K562 (cell line): ENCODE data around the gene SLC13A3. TPM values are rescaled to one million over a fixed set of nuclear protein-coding genes. Genes with fewer than 3 reads are reported as not detected.

Source experiments
- ATAC-seq: fragments of 200-7000 bp; cut with Tn5 transposase; 3 replicates; pipeline ENCODE4 v1.9.1; 2020; ENCODE audit warnings: moderate library complexity
- BruUV-seq: library from RNA; stranded (reverse); fragments of 400-500 nt; replicated peaks from 2 replicates; lab custom pipeline; 2021; lab: Mats Ljungman, UMichigan
- CTCF ChIA-PET: fragments of 300-600 bp; formaldehyde crosslinking; extraction: SDS; loops from one replicate; lab custom pipeline; 2021; ENCODE audit warnings: low intra/inter-chr PET ratio; lab: Yijun Ruan, JAX
- POLR2A ChIA-PET: fragments of 300-600, 350-650 bp; sonication (Branson Sonifier 250); formaldehyde crosslinking; extraction: SDS; loops from one replicate; lab custom pipeline; 2021; ENCODE audit warnings: antibody characterized with exemption, inconsistent platforms; lab: Yijun Ruan, JAX
- DNase-seq, 4 experiments: peaks; one replicate each; pipeline versions ENCODE4 v3.0.0 to v3.0.0-alpha.2; 2011 to 2018; ENCODE audit warnings: low spot score in 3 of 4, mixed read lengths in 3 of 4; ENCODE audit errors: extremely low read depth in 1 of 4
- FAIRE-seq: peaks from 2 replicates; lab custom pipeline; 2011; peaks lifted over from hg19 to GRCh38; lab: Jason Lieb, UNC
- H2AFZ ChIP-seq: 2 replicates; pipeline ENCODE4 v1.6.0; 2011; ENCODE audit warnings: low read depth, low read length, control low read depth, inconsistent platforms
- H3K27ac ChIP-seq: fragments of 200-600 bp; 3 replicates; pipeline ENCODE4 v1.8.0; 2011; ENCODE audit warnings: low read depth, mild to moderate bottlenecking, control low read depth, inconsistent platforms, low read length, moderate library complexity, mixed read lengths; ENCODE audit errors: extremely low read depth
- H3K27me3 ChIP-seq, 2 experiments: fragments of 300-600 bp in 1 of 2; 2 replicates in 1 of 2; 3 replicates in 1 of 2; pipeline versions ENCODE4 v1.6.0 to v1.8.0; 2011; ENCODE audit warnings: inconsistent platforms in 2 of 2, low read length in 2 of 2, mild to moderate bottlenecking in 1 of 2, mixed read lengths in 1 of 2, moderate library complexity in 1 of 2; ENCODE audit not compliant: control insufficient read depth in 2 of 2, insufficient read depth in 2 of 2
- H3K36me3 ChIP-seq: fragments of 300-600 bp; 3 replicates; pipeline ENCODE4 v1.8.0; 2011; ENCODE audit warnings: mild to moderate bottlenecking, low read length, inconsistent platforms; ENCODE audit not compliant: control insufficient read depth, insufficient read depth
- H3K4me1 ChIP-seq, 2 experiments: fragments of 200-600 bp in 1 of 2; replicated peaks in 1 of 2; 2 replicates in 1 of 2; 3 replicates in 1 of 2; pipeline versions ENCODE4 v1.5.1 to v1.8.0; 2011; ENCODE audit warnings: inconsistent platforms in 2 of 2, low read length in 2 of 2, mild to moderate bottlenecking in 1 of 2, mixed read lengths in 1 of 2, moderate library complexity in 1 of 2; ENCODE audit not compliant: control insufficient read depth in 2 of 2, insufficient read depth in 2 of 2
- H3K4me2 ChIP-seq: 2 replicates; pipeline ENCODE4 v1.6.1; 2011; ENCODE audit warnings: low read length, control low read depth, inconsistent platforms, mixed read lengths; ENCODE audit not compliant: insufficient read depth
- H3K4me3 ChIP-seq: fragments of 200-600 bp; sonication (generic), shearing (Covaris generic); 2 replicates; pipeline ENCODE4 v1.5.1; 2016; ENCODE audit warnings: control low read depth, inconsistent platforms
- H3K79me2 ChIP-seq: fragments of 200-600 bp; 3 replicates; pipeline ENCODE4 v1.8.0; 2011; ENCODE audit warnings: low read length, inconsistent platforms; ENCODE audit not compliant: control insufficient read depth, insufficient read depth
- H3K9ac ChIP-seq, 2 experiments: 2 replicates each; pipeline versions ENCODE4 v1.6.0 to v1.6.1; 2011; ENCODE audit warnings: low read depth in 2 of 2, low read length in 2 of 2, control low read depth in 1 of 2, inconsistent platforms in 1 of 2, mild to moderate bottlenecking in 1 of 2, mixed read lengths in 1 of 2; ENCODE audit not compliant: insufficient read depth in 1 of 2
- H3K9me1 ChIP-seq: one replicate; pipeline ENCODE4 v1.6.0; 2011; ENCODE audit warnings: inconsistent platforms, mild to moderate bottlenecking, low read length, moderate library complexity; ENCODE audit not compliant: control insufficient read depth, insufficient read depth
- H3K9me3 ChIP-seq: replicated peaks from 2 replicates; pipeline ENCODE4 v1.5.1; 2011; ENCODE audit warnings: low read depth, low read length, inconsistent platforms; ENCODE audit not compliant: control insufficient read depth, insufficient read depth
- H4K20me1 ChIP-seq: replicated peaks from 2 replicates; pipeline ENCODE4 v1.6.1; 2011; ENCODE audit warnings: low read length, inconsistent platforms, mixed read lengths; ENCODE audit not compliant: control insufficient read depth, insufficient read depth
- BDP1 ChIP-seq: IDR thresholded peaks from 3 replicates; pipeline ENCODE4 v1.6.1; 2011; ENCODE audit not compliant: insufficient read length, insufficient read depth
- CLOCK ChIP-seq: fragments of 250-450 bp; sonication (Bioruptor Pico); IDR thresholded peaks from 2 replicates; pipeline ENCODE4 v1.4.0; 2020; ENCODE audit warnings: mild to moderate bottlenecking, moderate library complexity, borderline replicate concordance
- DNMT1 ChIP-seq: fragments of 450-650 bp; IDR thresholded peaks from 2 replicates; pipeline ENCODE4 v1.6.1; 2016; ENCODE audit warnings: antibody characterized with exemption, mild to moderate bottlenecking
- ETS2 ChIP-seq: IDR thresholded peaks from 2 replicates; pipeline ENCODE4 v1.6.1; 2016; ENCODE audit warnings: borderline replicate concordance, missing genetic modification characterization, mild to moderate bottlenecking, moderate library complexity, missing compliant biosample characterization; ENCODE audit not compliant: poor library complexity, severe bottlenecking
- FOXJ2 ChIP-seq: fragments of 200-800 bp; sonication (Bioruptor generic); IDR thresholded peaks from 2 replicates; pipeline ENCODE4 v1.6.1; 2016; ENCODE audit warnings: missing genetic modification characterization, missing compliant biosample characterization
- HCFC1 ChIP-seq: IDR thresholded peaks from 2 replicates; pipeline ENCODE4 v1.6.1; 2012; ENCODE audit warnings: low read depth, low read length, improper control_type of control experiment
- ID3 ChIP-seq, 2 experiments: fragments of 250-450 bp in 1 of 2; fragments of 450-650 bp in 1 of 2; sonication (Bioruptor Pico) in 1 of 2; IDR thresholded peaks; 2 replicates each; pipeline versions ENCODE4 v1.6.1 to v1.8.0; 2016 to 2021; ENCODE audit warnings: mild to moderate bottlenecking in 2 of 2, moderate library complexity in 2 of 2, missing compliant biosample characterization in 1 of 2, missing genetic modification characterization in 1 of 2
- NONO ChIP-seq, 2 experiments: fragments of 200-400 bp in 1 of 2; fragments of 450-650 bp in 1 of 2; formaldehyde crosslinking in 1 of 2; IDR thresholded peaks; 2 replicates each; pipeline ENCODE4 v1.6.1; 2017; ENCODE audit warnings: low read depth in 2 of 2, mild to moderate bottlenecking in 2 of 2, moderate library complexity in 2 of 2, low read length in 1 of 2
- PKNOX1 ChIP-seq: fragments of 450-650 bp; IDR thresholded peaks from 2 replicates; pipeline ENCODE4 v1.6.1; 2016
- RBM14 ChIP-seq: fragments of 200-400 bp; formaldehyde crosslinking; IDR thresholded peaks from 2 replicates; pipeline ENCODE4 v1.6.1; 2018; ENCODE audit warnings: low read depth, mild to moderate bottlenecking, low read length, moderate library complexity, borderline replicate concordance; ENCODE audit not compliant: insufficient read depth
- TCF3 ChIP-seq: sonication (generic); formaldehyde crosslinking; IDR thresholded peaks from 2 replicates; pipeline ENCODE4 v1.4.0; 2020; ENCODE audit warnings: mild to moderate bottlenecking, missing genetic modification reagents
- WGBS: fragments of 100-300 bp; shearing (Covaris generic); methylation state at CpG from one replicate; pipeline ENCODE4 v1.1.6; 2016; ENCODE audit warnings: low coverage, mixed read lengths; ENCODE audit not compliant: insufficient coverage; ENCODE audit errors: missing lambda C conversion rate; 5-methylcytosine and 5-hydroxymethylcytosine counted together
- in situ Hi-C: fragments of 300-500 bp; cut with MboI; formaldehyde crosslinking; loops from 4 replicates; pipeline ENCODE4 v1.15.0; 2018; ENCODE audit warnings: inconsistent platforms, mixed read lengths
- intact Hi-C: fragments of 100-400 bp; cut with micrococcal nuclease; formaldehyde crosslinking; loops from 2 replicates; pipeline ENCODE4 v1.14.2; 2022
- polyA plus RNA-seq, 8 experiments: library from polyadenylated mRNA; depleted of rRNA in 4 of 8; stranded (reverse) in 5 of 8; unstranded in 3 of 8; fragments of >200 nt; fragmentation: Nextera tagmentation in 2 of 8; fragmentation: Illumina TruSeq in 1 of 8; extraction: Ambion mirVana in 2 of 8; extraction: Trizol in 1 of 8; gene quantifications; 2 replicates each; pipeline versions ENCODE4 v1.2.1 to v1.2.3, GENCODE V29; 2011 to 2014; ENCODE audit warnings: inconsistent platforms in 1 of 8, missing spikeins in 1 of 8
- total RNA-seq, 7 experiments: library from RNA; depleted of rRNA in 6 of 7; stranded (reverse); fragments of >200 nt in 6 of 7; fragmentation: Illumina TruSeq in 2 of 7; extraction: Trizol in 2 of 7; gene quantifications; 2 replicates each; pipeline versions ENCODE4 v1.2.1 to v1.2.3, GENCODE V29; 2011 to 2021; ENCODE audit warnings: low replicate concordance in 1 of 7
- TF ChIP-seq, protein P1 (sequence below): fragments of 450-650 bp; IDR thresholded peaks from 2 replicates; pipeline ENCODE4 v1.6.1; 2016; ENCODE audit warnings: missing biosample characterization, missing genetic modification characterization

SLC13A3 gene
- total and polyA plus RNA-seq, 9 of the 15 experiments (the other 6 are each of a cell fraction or from before 2014, with no cell fraction given), result 5.5 to 16.4 (median 8.5) TPM

- no peak for FAIRE-seq
- no peak overlapping the region for H3K4me3 ChIP-seq
- H4K20me1 ChIP-seq, result no peaks in the 10 kb centered on the region
- no peaks in the 10 kb centered on the region for H3K4me1 ChIP-seq
- H3K9me1 ChIP-seq, result no peaks in the 10 kb centered on the region
- no TSS peak for BruUV-seq
- no peak overlapping the region for H2AFZ ChIP-seq
- ChIA-PET CTCF (no interaction called here), POLR2A (interaction anchor here (0.7 to 2.0 kb wide), 2 partner anchors 10 to 85 kb away, joined by 3 to 11 read pairs; partner anchors contain the start of gene ZNF334)
- in situ Hi-C loops, result no loop called here
- no peaks in the 10 kb centered on the region for H3K9me3 ChIP-seq
- intact Hi-C loops, result loop anchor here (5.0 kb wide), 1 partner anchor 179 kb away; no protein-coding TSS in a partner anchor
- H3K9ac ChIP-seq, result no peak overlapping the region
- H3K4me2 ChIP-seq, result no peak overlapping the region
- ATAC-seq, result no peak
- no peaks in the 10 kb centered on the region for H3K79me2 ChIP-seq
- TF ChIP-seq FOXJ2 (tag), result no peak
- no peak for TF ChIP-seq ID3 (CRISPR knock-in tag; IDR thresholded peaks at IDR 0.05)
- no peak for TF ChIP-seq ID3 (tag; IDR thresholded peaks at IDR 0.05)
- no peak for TF ChIP-seq HCFC1
- TF ChIP-seq ETS2 (tag), result no peak
- no peak for TF ChIP-seq CLOCK (CRISPR knock-in tag)
- TF ChIP-seq NONO (IDR thresholded peaks at IDR 0.05; ENCODE audit: low read depth in 2 of 2, low read length in 1 of 2), result no peak
- no peak for TF ChIP-seq RBM14
- TF ChIP-seq DNMT1, result no peak
- TF ChIP-seq PKNOX1, result no peak
- TF ChIP-seq BDP1, result no peak
- TF ChIP-seq, protein P1, sequence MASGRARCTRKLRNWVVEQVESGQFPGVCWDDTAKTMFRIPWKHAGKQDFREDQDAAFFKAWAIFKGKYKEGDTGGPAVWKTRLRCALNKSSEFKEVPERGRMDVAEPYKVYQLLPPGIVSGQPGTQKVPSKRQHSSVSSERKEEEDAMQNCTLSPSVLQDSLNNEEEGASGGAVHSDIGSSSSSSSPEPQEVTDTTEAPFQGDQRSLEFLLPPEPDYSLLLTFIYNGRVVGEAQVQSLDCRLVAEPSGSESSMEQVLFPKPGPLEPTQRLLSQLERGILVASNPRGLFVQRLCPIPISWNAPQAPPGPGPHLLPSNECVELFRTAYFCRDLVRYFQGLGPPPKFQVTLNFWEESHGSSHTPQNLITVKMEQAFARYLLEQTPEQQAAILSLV (tag), result no peak
- TF ChIP-seq TCF3 (CRISPR knock-in tag), result no peak
- no peaks in the 10 kb centered on the region for H3K36me3 ChIP-seq
- 3% methylated on average over 5 of the region's 5 CpGs for WGBS
- no peak overlapping the region for H3K27ac ChIP-seq
- DNase-seq, result no peak
- H3K27me3 ChIP-seq, result no peaks in the 10 kb centered on the region; a peak in 1 of 5 replicates
Measured at GRCh38 chr20:46523108-46523507, 128.2 kb downstream of the SLC13A3 start.
